GM21381 (cell line): ENCODE data around the gene CKB.

ENCODE experiments used
- ATAC-seq: cut with Tn5 transposase; IDR thresholded peaks from one replicate; pipeline ENCODE4 v1.9.1; 2021; ENCODE audit warnings: mild to moderate bottlenecking, moderate library complexity; ENCODE audit not compliant: unreplicated experiment

The CKB gene

DNA sequence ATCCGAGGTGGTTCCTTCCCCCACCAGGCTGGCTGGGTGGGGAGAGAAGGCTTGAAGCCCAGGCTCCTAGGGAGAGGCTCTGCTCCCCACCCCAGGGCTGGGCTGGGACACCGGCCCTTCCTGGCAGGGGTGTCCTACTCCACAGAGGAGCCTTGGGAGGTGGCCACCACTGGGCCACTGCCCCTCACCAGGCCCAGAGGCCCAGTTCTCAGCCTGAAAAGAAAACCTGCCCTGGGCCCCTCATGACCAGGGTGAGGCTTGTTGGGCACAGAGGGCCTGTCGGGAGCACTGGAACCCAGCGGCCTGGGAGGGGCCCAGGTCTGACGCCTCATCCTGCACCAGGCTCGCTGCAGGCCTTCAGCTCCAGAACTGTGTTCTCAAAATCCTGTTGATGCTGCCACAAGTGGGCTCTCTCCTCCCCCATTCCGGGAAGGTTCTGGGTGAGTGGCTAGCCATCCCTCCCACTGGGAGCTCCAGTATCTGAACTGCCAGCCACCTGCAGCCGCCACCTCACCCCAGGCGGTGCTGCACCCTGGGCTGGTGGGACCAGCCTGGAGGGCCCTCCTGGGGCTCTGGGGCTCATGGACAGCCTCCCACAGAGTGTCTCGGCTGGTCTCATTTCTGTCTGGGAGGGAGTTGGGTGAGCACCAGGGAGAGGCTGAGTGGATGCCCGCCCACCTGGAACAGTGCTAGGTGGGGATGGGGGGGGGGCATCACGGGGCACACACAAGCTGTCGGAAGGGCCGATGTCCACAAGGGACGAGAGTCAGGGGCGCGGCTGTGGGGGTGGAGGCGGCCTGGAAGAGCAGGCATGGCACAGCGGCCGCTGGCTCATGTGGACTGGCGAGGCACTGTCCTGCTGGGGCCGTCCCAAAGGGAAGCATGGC is 28.1 kb upstream of the CKB start:
- ATAC-seq = no peak

DNA sequence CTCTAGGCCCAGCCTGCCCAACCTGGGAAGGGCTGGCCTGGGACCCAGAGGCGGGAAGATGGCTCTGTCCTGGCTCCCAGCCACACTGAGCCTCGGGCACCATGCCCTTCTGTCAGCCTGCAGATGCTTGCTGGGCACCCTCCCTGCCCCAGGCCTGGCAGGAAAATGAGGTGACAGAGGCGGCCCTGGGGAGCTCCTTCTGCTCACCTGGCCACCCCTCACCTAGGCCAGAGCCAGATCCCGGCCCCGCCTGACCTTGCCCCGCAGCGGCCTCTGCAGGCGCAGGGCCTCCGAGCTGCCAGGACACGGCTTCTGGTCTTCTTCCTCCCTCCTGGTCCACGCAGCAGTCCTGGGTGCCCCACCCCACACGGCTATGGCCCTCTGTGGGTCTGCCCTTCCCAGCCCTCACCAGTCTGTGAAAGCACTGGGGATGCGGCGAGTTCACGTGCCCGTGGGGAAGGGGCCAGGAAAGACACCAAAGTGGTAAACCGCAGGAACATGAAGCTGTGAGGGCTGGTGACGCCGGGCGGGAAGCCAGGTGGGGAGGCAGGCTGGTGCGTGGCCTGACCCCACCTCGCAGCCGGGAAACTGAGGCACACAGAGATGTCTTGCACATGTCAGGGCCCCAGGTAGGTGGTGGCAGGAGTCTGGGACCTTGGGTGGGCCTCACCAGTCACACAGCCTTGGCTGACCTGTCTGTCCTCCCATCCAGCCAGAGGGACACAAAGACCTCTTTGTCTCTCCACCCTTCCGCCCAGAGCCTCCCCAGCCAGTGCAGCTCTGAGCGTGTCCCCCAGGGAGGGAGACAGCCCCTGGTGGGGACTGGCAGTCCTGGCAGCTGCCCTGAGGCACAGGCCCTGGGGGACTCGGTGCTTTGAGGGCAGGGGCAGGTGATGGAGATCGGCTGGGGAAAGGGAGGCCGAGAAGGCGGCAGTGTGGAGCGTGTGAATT is 27.0 kb upstream of the CKB start:
- ATAC-seq = no peak

- no peak for ATAC-seq
Observed at GRCh38 chr14:103548463-103549351, 26.1 kb upstream of the CKB start.

DNA sequence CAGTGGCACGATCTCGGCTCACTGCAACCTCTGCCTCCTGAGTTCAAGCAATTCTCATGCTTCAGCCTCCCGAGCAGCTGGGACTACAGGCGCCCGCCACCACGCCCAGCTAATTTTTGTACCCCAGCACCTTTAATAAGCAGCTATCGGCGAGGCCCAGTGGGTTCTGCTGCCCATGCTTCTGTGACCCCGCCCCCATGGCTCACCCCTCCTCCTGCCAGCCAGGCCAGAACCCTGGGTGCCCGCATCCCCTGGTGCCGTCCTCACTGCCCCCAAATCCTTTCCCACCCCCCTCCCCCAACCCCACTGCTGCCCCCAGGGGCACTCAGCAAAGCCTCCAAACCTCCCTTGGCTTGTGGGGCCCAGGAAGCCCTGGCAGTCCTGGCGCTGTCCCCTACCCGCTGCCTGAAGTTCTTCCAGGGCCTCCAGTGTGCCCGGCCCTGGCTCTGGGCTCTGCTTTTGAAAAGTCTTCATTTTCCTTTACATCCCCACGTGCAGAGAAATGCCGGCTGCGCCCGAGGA is 25.4 kb upstream of the CKB start:
- ATAC-seq = no peak

GRCh38 chr14:103547455-103547940 is 24.9 kb upstream of the CKB start:
- ATAC-seq = no peak

- ATAC-seq = peak; percentile 60
Observed at GRCh38 chr14:103546652-103547454, 24.2 kb upstream of the CKB start.

- no peak for ATAC-seq
Observed at GRCh38 chr14:103545915-103546651, 23.5 kb upstream of the CKB start.

GRCh38 chr14:103545219-103545914 is 22.7 kb upstream of the CKB start:
- no peak for ATAC-seq

DNA sequence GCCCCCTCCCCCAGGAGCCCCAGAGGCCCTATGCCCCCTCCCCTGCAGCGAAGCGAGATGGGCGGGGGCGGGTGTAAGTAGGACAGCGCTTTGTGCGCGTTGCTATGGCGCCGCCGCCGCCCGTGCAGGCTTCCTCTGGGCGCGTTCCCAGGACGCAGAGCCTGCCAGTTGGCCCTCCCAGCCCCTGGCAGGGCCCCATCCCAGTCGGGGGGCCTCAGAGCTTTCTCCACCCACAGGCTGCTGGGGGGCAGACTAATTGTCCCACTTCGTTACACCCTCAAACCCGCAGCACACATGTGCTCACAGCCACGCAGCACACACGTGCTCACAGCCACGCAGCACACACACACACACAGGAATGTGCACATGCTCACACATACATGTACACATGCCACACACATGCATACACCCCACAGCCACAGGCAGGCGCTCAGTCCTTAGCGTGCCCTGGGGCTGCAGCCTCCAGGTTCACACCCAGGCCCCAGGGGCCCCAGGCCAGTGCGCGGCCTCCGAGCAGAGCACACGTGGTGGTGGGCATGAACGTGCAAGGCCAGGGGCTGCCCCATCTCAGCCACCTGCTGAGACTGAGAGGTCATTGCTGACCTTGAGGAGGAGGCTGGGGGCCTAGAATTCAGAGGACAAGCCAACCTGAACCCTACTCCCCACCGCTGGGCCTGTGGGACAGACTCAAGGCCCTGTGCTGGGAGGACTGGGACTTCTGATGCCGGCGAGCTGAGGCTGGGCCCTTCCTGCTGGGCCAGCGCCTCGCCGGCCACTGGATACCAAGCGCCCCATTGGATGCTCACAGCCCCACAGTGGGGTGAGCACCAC is 22.0 kb upstream of the CKB start:
- no peak for ATAC-seq

GRCh38 chr14:103543721-103544387 is 21.2 kb upstream of the CKB start:
- ATAC-seq = no peak

GRCh38 chr14:103543140-103543539 is 20.5 kb upstream of the CKB start:
- ATAC-seq = no peak

- no peak for ATAC-seq
Observed at GRCh38 chr14:103542605-103543088, 20.0 kb upstream of the CKB start.

DNA sequence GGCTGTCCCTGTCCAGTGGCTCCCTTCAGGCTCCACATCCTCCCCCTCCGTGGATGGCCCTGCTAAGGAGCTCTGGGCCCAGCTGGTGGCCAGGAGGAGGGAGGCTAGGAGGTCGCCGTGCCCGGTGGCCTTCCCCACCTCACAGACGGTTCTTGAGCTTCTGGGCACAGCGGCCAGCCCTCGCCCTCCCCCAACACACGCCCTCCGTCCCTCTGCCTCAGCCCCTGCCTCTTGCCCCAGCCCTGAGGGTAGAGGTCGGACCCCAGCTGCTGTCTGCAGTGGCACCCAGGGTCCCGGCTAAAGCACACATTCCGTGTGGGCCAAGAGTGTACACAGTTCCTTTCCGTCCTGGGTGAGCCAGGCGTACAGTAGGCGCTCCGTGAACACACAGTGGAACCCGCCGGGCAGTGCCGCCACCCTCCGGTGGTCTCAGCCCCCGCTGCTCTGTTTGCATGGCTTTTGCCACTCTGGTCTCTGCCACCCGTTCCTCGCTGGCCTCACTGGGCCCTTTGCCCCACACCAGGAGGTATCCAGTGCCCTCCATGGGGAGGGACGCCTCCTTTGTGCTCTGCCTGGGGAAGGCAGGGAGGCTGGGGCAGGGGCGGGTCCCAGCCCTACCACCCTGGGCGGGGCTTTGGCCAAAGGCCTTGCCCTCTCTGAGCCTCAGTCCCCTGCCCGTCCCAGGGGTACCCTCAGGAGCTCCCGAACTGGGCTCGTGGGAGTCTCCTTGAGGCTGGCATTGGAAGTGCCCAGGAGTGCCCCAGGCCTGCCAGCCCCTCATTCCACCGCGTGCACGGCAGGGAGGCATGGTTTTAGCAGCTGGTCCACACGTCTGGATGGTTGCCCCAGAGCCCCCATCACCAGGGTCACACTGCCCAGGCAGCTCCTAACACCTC is 19.3 kb upstream of the CKB start:
- ATAC-seq = no peak

GRCh38 chr14:103540821-103541708 is 18.4 kb upstream of the CKB start:
- ATAC-seq = no peak
